Measurements from ENCODE around the gene SLC35F4. TPM values are rescaled to one million over a fixed set of nuclear protein-coding genes. Genes with fewer than 3 reads are reported as not detected.

Gene SLC35F4
- total RNA-seq, 2 donors from 2014 or later: not detected

DNA sequence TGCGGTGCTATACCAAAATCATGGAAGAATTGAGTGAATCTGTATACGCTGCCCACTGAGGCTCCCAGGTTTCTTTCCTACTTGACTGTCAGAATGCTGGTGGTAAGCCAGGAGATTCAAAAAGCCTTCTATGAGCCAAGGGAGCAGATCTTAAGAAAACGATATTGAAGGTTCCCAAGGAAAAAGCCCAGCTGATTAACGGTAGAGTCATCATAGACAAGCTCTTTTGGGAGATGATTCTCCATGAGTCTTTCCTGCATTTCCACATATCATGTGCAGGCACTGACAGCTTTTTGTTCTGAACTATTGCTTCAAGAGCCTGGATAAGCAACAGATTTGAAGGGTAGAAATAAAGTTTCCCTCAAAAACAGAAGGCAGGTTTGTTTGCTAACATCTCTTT lies 17.5 kb downstream of the SLC35F4 start:
- Mint-ChIP-seq H3K27me3 (ENCODE audit: insufficient read depth) (peaks cover 10% of the 10 kb centered on the region), H3K4me1 (no peaks in the 10 kb centered on the region), H3K9me3 (no peaks in the 10 kb centered on the region), H3K27ac (no peak overlapping the region), H3K36me3 (ENCODE audit: low read depth) (no peaks in the 10 kb centered on the region), H3K4me3 (no peak overlapping the region)
- TF ChIP-seq, protein P1, sequence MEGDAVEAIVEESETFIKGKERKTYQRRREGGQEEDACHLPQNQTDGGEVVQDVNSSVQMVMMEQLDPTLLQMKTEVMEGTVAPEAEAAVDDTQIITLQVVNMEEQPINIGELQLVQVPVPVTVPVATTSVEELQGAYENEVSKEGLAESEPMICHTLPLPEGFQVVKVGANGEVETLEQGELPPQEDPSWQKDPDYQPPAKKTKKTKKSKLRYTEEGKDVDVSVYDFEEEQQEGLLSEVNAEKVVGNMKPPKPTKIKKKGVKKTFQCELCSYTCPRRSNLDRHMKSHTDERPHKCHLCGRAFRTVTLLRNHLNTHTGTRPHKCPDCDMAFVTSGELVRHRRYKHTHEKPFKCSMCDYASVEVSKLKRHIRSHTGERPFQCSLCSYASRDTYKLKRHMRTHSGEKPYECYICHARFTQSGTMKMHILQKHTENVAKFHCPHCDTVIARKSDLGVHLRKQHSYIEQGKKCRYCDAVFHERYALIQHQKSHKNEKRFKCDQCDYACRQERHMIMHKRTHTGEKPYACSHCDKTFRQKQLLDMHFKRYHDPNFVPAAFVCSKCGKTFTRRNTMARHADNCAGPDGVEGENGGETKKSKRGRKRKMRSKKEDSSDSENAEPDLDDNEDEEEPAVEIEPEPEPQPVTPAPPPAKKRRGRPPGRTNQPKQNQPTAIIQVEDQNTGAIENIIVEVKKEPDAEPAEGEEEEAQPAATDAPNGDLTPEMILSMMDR (conservative IDR thresholded peaks at IDR 0.05): no peak
- no peaks in the 10 kb centered on the region for H3K4me1 ChIP-seq (ENCODE audit: control insufficient read depth, insufficient read depth, low read length)
- DNase-seq: no peak
- no peak overlapping the region for H3K9ac ChIP-seq (ENCODE audit: extremely low read depth, low read length, poor library complexity, severe bottlenecking)
- H3K4me3 ChIP-seq (ENCODE audit: low read length): no peak overlapping the region
- WGBS, 2 experiments (ENCODE audit: insufficient coverage in 1 of 2, insufficient read length in 1 of 2): 90 to 93% methylated on average over 4 of the region's 4 CpGs
- H3K27me3 ChIP-seq (ENCODE audit: control insufficient read depth, insufficient read depth, low read length, poor library complexity, severe bottlenecking): peaks cover 8% of the 10 kb centered on the region
- H3K9me3 ChIP-seq (ENCODE audit: control insufficient read depth, low read length): no peaks in the 10 kb centered on the region
- H3K27ac ChIP-seq (ENCODE audit: low read depth, low read length): no peak overlapping the region
- H3K36me3 ChIP-seq (ENCODE audit: control insufficient read depth, insufficient read depth, low read length): no peaks in the 10 kb centered on the region

DNA sequence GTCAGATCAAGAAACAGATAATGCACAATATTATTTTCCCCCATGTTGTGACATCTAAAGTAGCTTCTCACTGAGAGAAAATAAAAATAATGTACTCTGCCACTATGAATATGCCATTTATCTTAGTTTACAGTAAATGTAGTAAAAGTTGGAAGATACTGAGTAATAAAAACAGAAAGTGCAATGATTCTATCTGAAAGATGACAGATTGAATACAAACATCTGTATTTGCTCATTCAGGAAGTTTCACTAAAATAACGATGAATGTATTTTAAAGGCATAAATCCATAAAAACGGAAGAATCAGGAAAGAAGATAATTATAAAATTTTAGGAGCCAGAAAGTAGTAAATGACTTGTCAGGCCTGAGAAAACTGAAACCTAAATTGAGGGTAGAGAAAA lies 18.2 kb downstream of the SLC35F4 start:
- 90 to 100% methylated on average over 2 of the region's 2 CpGs for WGBS, 2 experiments (ENCODE audit: insufficient coverage in 1 of 2, insufficient read length in 1 of 2)
- no peak for DNase-seq
- no peak overlapping the region for H3K27ac ChIP-seq (ENCODE audit: low read depth, low read length)

DNA sequence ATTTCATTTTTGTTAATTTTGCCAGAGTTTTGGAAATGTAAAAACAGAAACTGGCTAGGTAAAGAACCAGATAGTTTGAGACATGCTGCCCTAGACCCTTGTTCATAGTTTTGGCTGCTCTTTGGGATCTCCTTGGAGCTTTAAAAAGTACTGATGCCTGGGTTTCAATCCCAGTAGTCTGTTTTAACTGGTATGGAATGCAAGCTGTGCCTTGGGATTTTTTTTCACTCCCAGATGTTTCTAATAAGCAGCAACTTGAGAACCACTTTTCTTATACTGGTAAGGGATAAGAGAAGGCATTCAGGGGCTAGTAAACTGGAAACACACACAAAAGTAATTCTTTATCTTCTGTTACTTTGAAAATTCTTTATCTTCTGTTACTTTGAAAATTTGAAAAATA lies 18.8 kb downstream of the SLC35F4 start:
- TF ChIP-seq, protein P1 (conservative IDR thresholded peaks at IDR 0.05): no peak
- Histone ChIP-seq H3K9me3 (ENCODE audit: control insufficient read depth, low read length) (no peaks in the 10 kb centered on the region), H3K36me3 (ENCODE audit: control insufficient read depth, insufficient read depth, low read length) (no peaks in the 10 kb centered on the region), H3K27me3 (ENCODE audit: control insufficient read depth, insufficient read depth, low read length, poor library complexity, severe bottlenecking) (peaks cover 13% of the 10 kb centered on the region), H3K4me3 (ENCODE audit: low read length) (no peak overlapping the region), H3K4me1 (ENCODE audit: control insufficient read depth, insufficient read depth, low read length) (no peaks in the 10 kb centered on the region), H3K27ac (ENCODE audit: low read depth, low read length) (no peak overlapping the region), H3K9ac (ENCODE audit: extremely low read depth, low read length, poor library complexity, severe bottlenecking) (no peak overlapping the region)
- Mint-ChIP-seq H3K27ac (no peak overlapping the region), H3K9me3 (no peaks in the 10 kb centered on the region), H3K4me1 (no peaks in the 10 kb centered on the region), H3K27me3 (ENCODE audit: insufficient read depth) (peaks cover 14% of the 10 kb centered on the region), H3K36me3 (ENCODE audit: low read depth) (no peaks in the 10 kb centered on the region), H3K4me3 (no peak overlapping the region)
- no peak for DNase-seq

More for the DNA sequence above, 18.2 kb downstream of the SLC35F4 start:
- Mint-ChIP-seq H3K9me3 (no peaks in the 10 kb centered on the region), H3K36me3 (ENCODE audit: low read depth) (no peaks in the 10 kb centered on the region), H3K4me3 (no peak overlapping the region), H3K4me1 (no peaks in the 10 kb centered on the region), H3K27ac (no peak overlapping the region), H3K27me3 (ENCODE audit: insufficient read depth) (peaks cover 13% of the 10 kb centered on the region)
- peaks cover 10% of the 10 kb centered on the region for H3K27me3 ChIP-seq (ENCODE audit: control insufficient read depth, insufficient read depth, low read length, poor library complexity, severe bottlenecking)
- H3K9ac ChIP-seq (ENCODE audit: extremely low read depth, low read length, poor library complexity, severe bottlenecking): no peak overlapping the region
- TF ChIP-seq, protein P1 (conservative IDR thresholded peaks at IDR 0.05): no peak
- no peaks in the 10 kb centered on the region for H3K9me3 ChIP-seq (ENCODE audit: control insufficient read depth, low read length)
- no peak overlapping the region for H3K4me3 ChIP-seq (ENCODE audit: low read length)
- no peaks in the 10 kb centered on the region for H3K4me1 ChIP-seq (ENCODE audit: control insufficient read depth, insufficient read depth, low read length)
- H3K36me3 ChIP-seq (ENCODE audit: control insufficient read depth, insufficient read depth, low read length): no peaks in the 10 kb centered on the region
